CD4-positive, alpha-beta memory T cell (primary cell): Measurements from ENCODE around the gene TNPO3. TPM values are rescaled to one million over a fixed set of nuclear protein-coding genes. Genes with fewer than 3 reads are reported as not detected.

Source experiments
- CTCF ChIA-PET: fragments of 350-600 bp; sonication (Branson Sonifier 250); formaldehyde crosslinking; loops from one replicate; lab custom pipeline; 2021; ENCODE audit warnings: inconsistent platforms; ENCODE audit not compliant: partially characterized antibody; lab: Charles Lee
- POLR2A ChIA-PET: fragments of 350-600 bp; sonication (Branson Sonifier 250); formaldehyde crosslinking; loops from one replicate; lab custom pipeline; 2021; ENCODE audit not compliant: partially characterized antibody; lab: Charles Lee
- DNase-seq, 5 donors: peaks; one replicate each; pipeline versions ENCODE4 v3.0.0 to v3.0.0-alpha.2; 2020 to 2022; ENCODE audit warnings: mixed read lengths in 1 of 5
- H3K27ac ChIP-seq: one replicate; pipeline ENCODE4 v1.7.0; 2013; ENCODE audit warnings: low read depth, low read length
- H3K27me3 ChIP-seq: 2 replicates; pipeline ENCODE4 v1.7.0; 2013; ENCODE audit warnings: mild to moderate bottlenecking, low read length, moderate library complexity; ENCODE audit not compliant: insufficient read depth
- H3K36me3 ChIP-seq: 2 replicates; pipeline ENCODE4 v1.7.0; 2013; ENCODE audit warnings: mild to moderate bottlenecking, low read length, moderate library complexity; ENCODE audit not compliant: insufficient read depth
- H3K4me1 ChIP-seq: 2 replicates; pipeline ENCODE4 v1.7.0; 2013; ENCODE audit warnings: mild to moderate bottlenecking, low read length, moderate library complexity; ENCODE audit not compliant: insufficient read depth
- H3K4me3 ChIP-seq, 2 donors: one replicate each; pipeline ENCODE4 v1.7.0; 2013; ENCODE audit warnings: low read length in 2 of 2, mild to moderate bottlenecking in 1 of 2
- H3K9me3 ChIP-seq, 2 donors: one replicate each; pipeline ENCODE4 v1.7.0; 2013; ENCODE audit warnings: low read length in 2 of 2, control low read depth in 1 of 2; ENCODE audit not compliant: control insufficient read depth in 1 of 2
- H3K27ac Mint-ChIP-seq, 7 donors: one replicate each; pipeline ENCODE4 v1.8.0; 2020 to 2021; ENCODE audit warnings: mixed read lengths in 7 of 7, mild to moderate bottlenecking in 6 of 7, inconsistent platforms in 3 of 7, moderate library complexity in 3 of 7
- H3K27me3 Mint-ChIP-seq, 2 donors: one replicate each; pipeline ENCODE4 v1.8.0; 2020 to 2021; ENCODE audit warnings: mixed read lengths in 2 of 2
- H3K36me3 Mint-ChIP-seq, 2 donors: one replicate each; pipeline ENCODE4 v1.8.0; 2020 to 2021; ENCODE audit warnings: mixed read lengths in 2 of 2, inconsistent platforms in 1 of 2, mild to moderate bottlenecking in 1 of 2
- H3K4me1 Mint-ChIP-seq, 4 donors: one replicate each; pipeline ENCODE4 v1.8.0; 2020 to 2021; ENCODE audit warnings: mixed read lengths in 4 of 4, mild to moderate bottlenecking in 1 of 4
- H3K4me3 Mint-ChIP-seq, 8 donors: one replicate each; pipeline ENCODE4 v1.8.0; 2020 to 2021; ENCODE audit warnings: mixed read lengths in 8 of 8, mild to moderate bottlenecking in 7 of 8, moderate library complexity in 6 of 8, inconsistent platforms in 3 of 8
- H3K9me3 Mint-ChIP-seq, 8 donors: one replicate each; pipeline ENCODE4 v1.8.0; 2020 to 2021; ENCODE audit warnings: mixed read lengths in 8 of 8, mild to moderate bottlenecking in 5 of 8, inconsistent platforms in 3 of 8, moderate library complexity in 1 of 8
- intact Hi-C: fragments of 100-400 bp; cut with micrococcal nuclease; formaldehyde crosslinking; loops from one replicate; pipeline ENCODE4 v1.15.1; 2023
- polyA plus RNA-seq, 2 donors: library from polyadenylated mRNA; unstranded; fragments of 300-500 nt; fragmentation: Illumina TruSeq; gene quantifications; one replicate each; pipeline ENCODE4 v1.2.3, GENCODE V29; 2021
- total RNA-seq, 2 experiments: library from RNA; stranded (reverse); gene quantifications; one replicate each; pipeline ENCODE4 v1.2.3, GENCODE V29; 2021

TNPO3 gene
- total and polyA plus RNA-seq, 4 experiments from 2014 or later, result 34.4 to 44.5 (median 41.4) TPM

- ChIA-PET POLR2A (no interaction called here), CTCF (no interaction called here)
- no peaks in the 10 kb centered on the region for H3K36me3 ChIP-seq
- H3K4me3 ChIP-seq, result no peak overlapping the region
- intact Hi-C loops, result no loop called here
- H3K4me3 Mint-ChIP-seq, result no peak overlapping the region
- no peak for DNase-seq
- no peak overlapping the region for H3K27ac ChIP-seq
- no peaks in the 10 kb centered on the region for H3K27me3 ChIP-seq
- H3K4me1 ChIP-seq, result peaks cover 21% of the 10 kb centered on the region
- H3K4me1 Mint-ChIP-seq, result peaks cover 9 to 24% (median 16%) of the 10 kb centered on the region in 4 donors
- H3K27me3 Mint-ChIP-seq, result peaks cover 2% of the 10 kb centered on the region in 2 donors
- no peaks in the 10 kb centered on the region for H3K36me3 Mint-ChIP-seq
- no peaks in the 10 kb centered on the region for H3K9me3 Mint-ChIP-seq
- H3K27ac Mint-ChIP-seq, result no peak overlapping the region
- H3K9me3 ChIP-seq, result no peaks in the 10 kb centered on the region
These were observed 125.8 kb downstream of the TNPO3 start for GRCh38 chr7:128928882-128929788.

- Mint-ChIP-seq H3K27ac (peak overlapping the region in 1 of 7 donors; percentile 52), H3K27me3 (peaks cover 2 to 3% of the 10 kb centered on the region in 2 donors), H3K4me3 (no peak overlapping the region), H3K9me3 (no peaks in the 10 kb centered on the region), H3K4me1 (peaks cover 6 to 17% (median 11%) of the 10 kb centered on the region in 4 donors), H3K36me3 (no peaks in the 10 kb centered on the region)
- DNase-seq, result no peak
- H3K9me3 ChIP-seq, result no peaks in the 10 kb centered on the region
- H3K36me3 ChIP-seq, result no peaks in the 10 kb centered on the region
- ChIA-PET POLR2A (no interaction called here), CTCF (no interaction called here)
- H3K27ac ChIP-seq, result no peak overlapping the region
- intact Hi-C loops, result no loop called here
- H3K4me1 ChIP-seq, result peaks cover 13% of the 10 kb centered on the region
- no peak overlapping the region for H3K4me3 ChIP-seq
- H3K27me3 ChIP-seq, result no peaks in the 10 kb centered on the region
These were observed 126.6 kb downstream of the TNPO3 start for GRCh38 chr7:128928159-128928813.

- H3K9me3 Mint-ChIP-seq, result no peaks in the 10 kb centered on the region
- ChIA-PET CTCF (no interaction called here), POLR2A (no interaction called here)
- H3K9me3 ChIP-seq, result no peaks in the 10 kb centered on the region
- no peak overlapping the region for H3K4me3 Mint-ChIP-seq
- H3K27ac ChIP-seq, result no peak overlapping the region
- no peaks in the 10 kb centered on the region for H3K36me3 Mint-ChIP-seq
- no peaks in the 10 kb centered on the region for H3K36me3 ChIP-seq
- no peak for DNase-seq
- H3K27me3 ChIP-seq, result no peaks in the 10 kb centered on the region
- H3K4me1 ChIP-seq, result no peaks in the 10 kb centered on the region
- intact Hi-C loops, result no loop called here
- H3K27ac Mint-ChIP-seq, result no peak overlapping the region
- H3K27me3 Mint-ChIP-seq, result peaks cover 9 to 10% of the 10 kb centered on the region in 2 donors
- H3K4me1 Mint-ChIP-seq, result no peaks in the 10 kb centered on the region
- H3K4me3 ChIP-seq, result no peak overlapping the region
These were observed 130.0 kb downstream of the TNPO3 start for GRCh38 chr7:128924707-128925588.

GRCh38 chr7:128923411-128923800 lies 131.5 kb downstream of the TNPO3 start:
- no peaks in the 10 kb centered on the region for H3K36me3 ChIP-seq
- H3K27ac Mint-ChIP-seq, result peak overlapping the region in 1 of 7 donors; percentile 40
- ChIA-PET CTCF (no interaction called here), POLR2A (interaction anchor here (0.6 kb wide), 1 partner anchor 10 kb away, joined by 3 read pairs; no protein-coding TSS in a partner anchor)
- no peak overlapping the region for H3K4me3 Mint-ChIP-seq
- DNase-seq, result no peak
- no peaks in the 10 kb centered on the region for H3K9me3 ChIP-seq
- no peaks in the 10 kb centered on the region for H3K36me3 Mint-ChIP-seq
- H3K27me3 ChIP-seq, result no peaks in the 10 kb centered on the region
- no peak overlapping the region for H3K4me3 ChIP-seq
- peaks cover 11 to 13% of the 10 kb centered on the region in 2 donors for H3K27me3 Mint-ChIP-seq
- no peaks in the 10 kb centered on the region for H3K9me3 Mint-ChIP-seq
- no peaks in the 10 kb centered on the region for H3K4me1 ChIP-seq
- H3K4me1 Mint-ChIP-seq, result no peaks in the 10 kb centered on the region
- H3K27ac ChIP-seq, result no peak overlapping the region
- intact Hi-C loops, result no loop called here

- no peaks in the 10 kb centered on the region for H3K9me3 Mint-ChIP-seq
- CTCF ChIA-PET, result interaction anchor here (1.0 kb wide), 1 partner anchor 169 kb away, joined by 4 read pairs; no protein-coding TSS in a partner anchor
- POLR2A ChIA-PET, result interaction anchor here (0.6 to 1.1 kb wide), 2 partner anchors 10 to 17 kb away, joined by 3 read pairs; no protein-coding TSS in a partner anchor
These were observed 132.2 kb downstream of the TNPO3 start for GRCh38 chr7:128922496-128923410.

GRCh38 chr7:128921866-128922440 lies 133.0 kb downstream of the TNPO3 start:
- Histone ChIP-seq H3K4me3 (no peak overlapping the region), H3K27ac (no peak overlapping the region), H3K9me3 (no peaks in the 10 kb centered on the region), H3K4me1 (no peaks in the 10 kb centered on the region), H3K27me3 (no peaks in the 10 kb centered on the region), H3K36me3 (no peaks in the 10 kb centered on the region)
- Mint-ChIP-seq H3K36me3 (no peaks in the 10 kb centered on the region), H3K27ac (peak overlapping the region in 1 of 7 donors; percentile 25), H3K4me1 (no peaks in the 10 kb centered on the region), H3K27me3 (peaks cover 14 to 18% of the 10 kb centered on the region in 2 donors), H3K4me3 (no peak overlapping the region), H3K9me3 (no peaks in the 10 kb centered on the region)
- intact Hi-C loops, result no loop called here
- POLR2A ChIA-PET, result interaction anchor here (1.1 kb wide), 1 partner anchor 18 kb away, joined by 3 read pairs; no protein-coding TSS in a partner anchor
- DNase-seq, result no peak
- CTCF ChIA-PET, result interaction anchor here (1.0 kb wide), 1 partner anchor 170 kb away, joined by 4 read pairs; no protein-coding TSS in a partner anchor

More at GRCh38 chr7:128922496-128923410, 132.2 kb downstream of the TNPO3 start:
- Histone ChIP-seq H3K9me3 (no peaks in the 10 kb centered on the region), H3K36me3 (no peaks in the 10 kb centered on the region), H3K4me1 (no peaks in the 10 kb centered on the region), H3K4me3 (no peak overlapping the region), H3K27me3 (no peaks in the 10 kb centered on the region), H3K27ac (no peak overlapping the region)
- Mint-ChIP-seq H3K27ac (peak overlapping the region in 1 of 7 donors; percentile 40), H3K27me3 (peaks cover 11 to 16% of the 10 kb centered on the region in 2 donors), H3K4me1 (no peaks in the 10 kb centered on the region), H3K4me3 (no peak overlapping the region), H3K36me3 (no peaks in the 10 kb centered on the region)
- intact Hi-C loops, result no loop called here
- DNase-seq, result no peak
